ENCODE results near the gene CHN2. TPM values are rescaled to one million over a fixed set of nuclear protein-coding genes. Genes with fewer than 3 reads are reported as not detected.
A peak's percentile ranks its signal among the peaks of the same experiment; 100 is the strongest.

CHN2 gene
- total RNA-seq, 1 donor from 2014 or later: 14.2 TPM

DNA sequence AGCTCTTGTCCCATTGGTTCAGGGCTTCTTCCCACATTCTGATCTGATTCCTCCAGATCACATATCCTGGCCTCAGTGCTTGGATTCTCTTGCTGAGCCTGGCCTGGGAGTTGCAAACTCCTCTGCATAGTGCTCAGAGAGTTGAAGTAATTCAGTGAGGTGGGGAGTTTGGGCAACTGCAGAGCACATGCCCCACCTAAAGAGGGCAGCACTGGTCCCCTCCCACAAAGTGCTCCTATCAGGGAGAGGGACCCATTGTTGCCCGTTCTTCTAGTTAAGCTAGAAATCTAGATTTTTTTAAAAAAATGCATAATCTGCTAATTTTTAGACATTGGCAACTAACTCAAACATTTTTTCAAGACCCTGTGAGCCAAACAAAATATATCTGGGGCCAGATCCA lies 45.1 kb downstream of the CHN2 start:
- DNase-seq (no peak), ATAC-seq (peak; percentile 64 to 65)
- TF ChIP-seq, protein P1, sequence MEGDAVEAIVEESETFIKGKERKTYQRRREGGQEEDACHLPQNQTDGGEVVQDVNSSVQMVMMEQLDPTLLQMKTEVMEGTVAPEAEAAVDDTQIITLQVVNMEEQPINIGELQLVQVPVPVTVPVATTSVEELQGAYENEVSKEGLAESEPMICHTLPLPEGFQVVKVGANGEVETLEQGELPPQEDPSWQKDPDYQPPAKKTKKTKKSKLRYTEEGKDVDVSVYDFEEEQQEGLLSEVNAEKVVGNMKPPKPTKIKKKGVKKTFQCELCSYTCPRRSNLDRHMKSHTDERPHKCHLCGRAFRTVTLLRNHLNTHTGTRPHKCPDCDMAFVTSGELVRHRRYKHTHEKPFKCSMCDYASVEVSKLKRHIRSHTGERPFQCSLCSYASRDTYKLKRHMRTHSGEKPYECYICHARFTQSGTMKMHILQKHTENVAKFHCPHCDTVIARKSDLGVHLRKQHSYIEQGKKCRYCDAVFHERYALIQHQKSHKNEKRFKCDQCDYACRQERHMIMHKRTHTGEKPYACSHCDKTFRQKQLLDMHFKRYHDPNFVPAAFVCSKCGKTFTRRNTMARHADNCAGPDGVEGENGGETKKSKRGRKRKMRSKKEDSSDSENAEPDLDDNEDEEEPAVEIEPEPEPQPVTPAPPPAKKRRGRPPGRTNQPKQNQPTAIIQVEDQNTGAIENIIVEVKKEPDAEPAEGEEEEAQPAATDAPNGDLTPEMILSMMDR (IDR thresholded peaks at IDR 0.05): peak; percentile 53
- Histone ChIP-seq H3K27me3 (ENCODE audit: low read depth) (no peaks in the 10 kb centered on the region), H3K4me1 (no peaks in the 10 kb centered on the region), H3K27ac (no peak overlapping the region), H3K36me3 (no peaks in the 10 kb centered on the region), H3K4me3 (no peak overlapping the region), H3K9me3 (no peaks in the 10 kb centered on the region)
- intact Hi-C loops (cut with DNase I): no loop called here

DNA sequence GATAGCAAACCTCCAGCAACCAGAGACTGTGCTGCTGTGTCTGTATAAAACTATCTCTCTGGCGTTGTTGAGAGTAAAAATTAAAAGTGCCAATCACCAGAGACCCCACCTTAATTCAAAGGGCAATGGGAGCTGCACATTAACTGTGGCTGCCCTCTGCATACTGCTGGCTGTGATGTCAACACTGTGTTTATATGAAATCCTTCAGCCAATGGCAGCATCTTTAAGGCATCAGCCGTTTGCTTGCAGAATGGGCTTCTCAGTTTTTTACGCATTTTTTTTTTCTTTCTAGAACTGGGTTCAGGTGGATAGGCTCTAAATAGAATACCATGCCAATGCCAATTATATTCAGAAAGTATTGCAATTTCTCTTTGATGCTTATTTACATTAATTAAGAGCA lies 47.7 kb downstream of the CHN2 start:
- intact Hi-C loops (cut with DNase I): no loop called here
- DNase-seq (no peak), ATAC-seq (no peak)
- TF ChIP-seq, protein P1 (IDR thresholded peaks at IDR 0.05): no peak
- no peaks in the 10 kb centered on the region for H3K9me3 ChIP-seq
- no peaks in the 10 kb centered on the region for H3K4me1 ChIP-seq
- H3K36me3 ChIP-seq: no peaks in the 10 kb centered on the region
- no peak overlapping the region for H3K27ac ChIP-seq
- no peak overlapping the region for H3K4me3 ChIP-seq
- H3K27me3 ChIP-seq (ENCODE audit: low read depth): no peaks in the 10 kb centered on the region

DNA sequence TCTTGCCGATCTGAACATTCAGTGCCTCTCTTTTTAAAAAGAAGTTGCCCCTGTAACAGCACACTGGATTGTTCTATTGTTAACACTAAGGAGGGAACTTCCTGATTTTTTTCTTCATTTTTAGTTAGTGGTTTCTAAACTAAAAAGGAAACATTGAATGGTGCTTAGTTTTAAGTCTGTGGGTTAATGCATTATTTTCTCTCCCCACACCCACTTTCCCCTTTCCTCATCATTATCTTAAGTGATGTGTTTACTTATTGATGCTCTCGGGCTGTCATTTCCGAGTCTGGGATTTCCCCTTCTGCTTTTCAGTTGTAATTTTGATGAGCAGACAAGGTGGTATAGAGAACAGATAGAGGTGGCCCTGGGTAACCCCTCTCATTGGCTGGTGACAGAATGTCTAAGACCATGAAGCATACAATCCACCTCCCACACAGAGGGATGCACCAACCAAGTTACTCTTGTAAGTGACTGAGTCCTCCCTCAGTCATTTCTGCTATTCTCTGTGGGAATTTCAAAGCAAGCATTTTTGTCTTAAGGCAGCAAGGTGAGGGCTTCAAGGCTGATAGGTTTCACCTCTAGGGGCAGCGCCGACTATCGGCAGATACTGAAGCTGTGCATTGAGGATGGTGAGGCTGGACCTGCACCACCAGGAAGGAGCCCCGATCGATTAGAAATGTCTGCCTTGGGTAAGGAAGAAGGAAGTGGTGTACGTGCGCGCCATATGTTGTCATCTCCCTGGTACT lies 49.5 kb downstream of the CHN2 start:
- no peaks in the 10 kb centered on the region for H3K27me3 ChIP-seq (ENCODE audit: low read depth)
- DNase-seq (no peak), ATAC-seq (peak in 1 of 2 donors; percentile 21)
- TF ChIP-seq, protein P1 (IDR thresholded peaks at IDR 0.05): no peak
- intact Hi-C loops (cut with DNase I): no loop called here
- no peak overlapping the region for H3K4me3 ChIP-seq
- H3K4me1 ChIP-seq: no peaks in the 10 kb centered on the region
- H3K36me3 ChIP-seq: no peaks in the 10 kb centered on the region
- no peaks in the 10 kb centered on the region for H3K9me3 ChIP-seq
- no peak overlapping the region for H3K27ac ChIP-seq

DNA sequence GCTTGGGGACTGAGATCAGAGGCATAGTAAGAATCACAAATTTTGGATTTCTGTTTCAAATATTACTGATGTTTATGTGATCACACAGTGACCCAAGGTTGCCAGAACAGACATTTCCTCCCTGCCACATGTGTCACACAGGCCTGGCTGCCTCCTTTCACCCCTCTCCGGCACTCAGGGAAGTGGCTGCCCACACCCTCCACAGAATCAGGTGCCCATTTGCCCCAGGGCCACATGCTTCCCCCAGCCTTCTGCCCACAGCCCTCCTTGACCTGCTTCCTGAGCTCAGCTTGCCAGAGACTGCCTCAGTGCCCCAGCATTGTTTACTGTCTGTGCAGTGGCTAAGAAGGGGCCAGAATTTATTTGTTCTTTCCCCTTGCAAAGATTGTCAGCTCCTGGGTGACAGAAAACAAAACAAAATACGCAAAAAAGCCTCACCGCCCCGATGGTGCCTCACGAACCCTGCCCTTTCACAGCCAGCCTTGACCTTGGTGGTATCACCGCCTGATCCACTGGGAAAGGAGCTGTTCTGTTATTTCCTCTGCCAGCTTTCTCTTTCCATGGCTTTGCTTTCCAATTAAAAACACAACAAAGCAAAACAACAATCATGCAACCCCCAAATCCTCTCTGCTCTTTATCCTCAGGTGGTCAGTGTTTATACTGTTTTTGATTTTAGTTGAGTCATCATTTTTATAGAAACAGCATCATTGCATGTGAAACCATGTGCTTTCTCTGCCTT lies 52.8 kb downstream of the CHN2 start:
- TF ChIP-seq, protein P1 (IDR thresholded peaks at IDR 0.05): no peak
- H3K4me3 ChIP-seq: no peak overlapping the region
- H3K9me3 ChIP-seq: no peaks in the 10 kb centered on the region
- DNase-seq (no peak), ATAC-seq (peak in 1 of 2 donors; percentile 38)
- intact Hi-C loops (cut with DNase I): no loop called here
- no peak overlapping the region for H3K27ac ChIP-seq
- no peaks in the 10 kb centered on the region for H3K27me3 ChIP-seq (ENCODE audit: low read depth)
- no peaks in the 10 kb centered on the region for H3K36me3 ChIP-seq
- H3K4me1 ChIP-seq: no peaks in the 10 kb centered on the region

DNA sequence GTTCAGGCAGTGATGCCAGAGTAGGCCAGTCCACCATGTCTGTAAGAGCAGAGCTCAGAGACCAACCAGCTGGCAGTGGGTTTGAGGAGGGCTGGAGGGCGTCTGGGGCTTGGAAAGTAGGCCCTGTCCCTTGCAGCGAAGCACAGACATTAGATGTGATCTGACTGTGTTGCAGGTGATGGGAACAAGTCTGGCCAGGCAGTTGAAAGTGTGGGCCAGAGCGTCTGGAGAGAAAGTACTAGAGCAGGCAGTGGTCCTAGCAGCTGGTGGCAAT lies 53.3 kb downstream of the CHN2 start:
- TF ChIP-seq, protein P1 (IDR thresholded peaks at IDR 0.05): no peak

More for the DNA sequence above, 53.3 kb downstream of the CHN2 start:
- DNase-seq (no peak), ATAC-seq (no peak)
- intact Hi-C loops (cut with DNase I): no loop called here
- Histone ChIP-seq H3K4me1 (no peaks in the 10 kb centered on the region), H3K27ac (no peak overlapping the region), H3K27me3 (ENCODE audit: low read depth) (no peaks in the 10 kb centered on the region), H3K4me3 (no peak overlapping the region), H3K36me3 (no peaks in the 10 kb centered on the region), H3K9me3 (no peaks in the 10 kb centered on the region)
